Dendritic cell treated with granulocyte-macrophage colony-stimulating factor and Interleukin-4, amounts not matched to agents 40 ng/mL and 50 ng/mL, for 4 days (primary cell): Measurements from ENCODE around the gene VSIR.

ENCODE experiments used
- H3K27ac Mint-ChIP-seq: one replicate; pipeline ENCODE4 v1.8.0; 2022; ENCODE audit warnings: mild to moderate bottlenecking, mixed read lengths
- H3K27me3 Mint-ChIP-seq: one replicate; pipeline ENCODE4 v1.8.0; 2022; ENCODE audit warnings: mild to moderate bottlenecking, mixed read lengths
- H3K36me3 Mint-ChIP-seq: one replicate; pipeline ENCODE4 v1.8.0; 2022; ENCODE audit warnings: low read depth, mixed read lengths
- H3K4me1 Mint-ChIP-seq: one replicate; pipeline ENCODE4 v1.8.0; 2022; ENCODE audit warnings: low read depth, mixed read lengths
- H3K4me3 Mint-ChIP-seq: one replicate; pipeline ENCODE4 v1.8.0; 2022; ENCODE audit warnings: mild to moderate bottlenecking, moderate library complexity, mixed read lengths
- H3K9me3 Mint-ChIP-seq: one replicate; pipeline ENCODE4 v1.8.0; 2022; ENCODE audit warnings: mixed read lengths
- intact Hi-C: fragments of 100-400 bp; cut with micrococcal nuclease; formaldehyde crosslinking; loops from one replicate; pipeline ENCODE4 v1.15.0; 2022

Gene VSIR

GRCh38 chr10:71756311-71757191, 16.8 kb downstream of the VSIR start:
- intact Hi-C loops: loop anchor here (2.0 kb wide), 1 partner anchor 16 kb away; the partner anchor contains the start of gene VSIR
- H3K4me3 Mint-ChIP-seq: peak overlapping the region; percentile 6
- peaks cover 85% of the 10 kb centered on the region for H3K4me1 Mint-ChIP-seq
- H3K27ac Mint-ChIP-seq: peak overlapping the region; percentile 74
- H3K36me3 Mint-ChIP-seq: peaks cover 88% of the 10 kb centered on the region
- no peaks in the 10 kb centered on the region for H3K27me3 Mint-ChIP-seq
- H3K9me3 Mint-ChIP-seq: no peaks in the 10 kb centered on the region

- Mint-ChIP-seq H3K27ac (peak overlapping the region; percentile 88), H3K36me3 (peaks cover 88% of the 10 kb centered on the region), H3K27me3 (no peaks in the 10 kb centered on the region)
These were observed 18.0 kb downstream of the VSIR start for GRCh38 chr10:71755179-71755879.

GRCh38 chr10:71754562-71754961, 18.8 kb downstream of the VSIR start:
- H3K9me3 Mint-ChIP-seq: no peaks in the 10 kb centered on the region
- H3K4me3 Mint-ChIP-seq: no peak overlapping the region
- peak overlapping the region; percentile 88 for H3K27ac Mint-ChIP-seq
- H3K36me3 Mint-ChIP-seq: peaks cover 92% of the 10 kb centered on the region
- intact Hi-C loops: no loop called here
- no peaks in the 10 kb centered on the region for H3K27me3 Mint-ChIP-seq
- H3K4me1 Mint-ChIP-seq: peaks cover 89% of the 10 kb centered on the region

More at GRCh38 chr10:71755179-71755879, 18.0 kb downstream of the VSIR start:
- intact Hi-C loops: no loop called here
- Mint-ChIP-seq H3K4me3 (no peak overlapping the region), H3K9me3 (no peaks in the 10 kb centered on the region), H3K4me1 (peaks cover 85% of the 10 kb centered on the region)

- Mint-ChIP-seq H3K27ac (peak overlapping the region; percentile 88), H3K36me3 (peaks cover 91% of the 10 kb centered on the region), H3K4me1 (peaks cover 95% of the 10 kb centered on the region), H3K4me3 (peak overlapping the region; percentile 18), H3K9me3 (no peaks in the 10 kb centered on the region), H3K27me3 (no peaks in the 10 kb centered on the region)
- intact Hi-C loops: loop anchor here (2.0 kb wide), 1 partner anchor 17 kb away; no protein-coding TSS in a partner anchor
These were observed 19.3 kb downstream of the VSIR start for GRCh38 chr10:71753960-71754505.

GRCh38 chr10:71753091-71753959, 20.0 kb downstream of the VSIR start:
- Mint-ChIP-seq H3K36me3 (peaks cover 84% of the 10 kb centered on the region), H3K4me3 (peak overlapping the region; percentile 21), H3K27ac (peak overlapping the region; percentile 88), H3K9me3 (no peaks in the 10 kb centered on the region), H3K27me3 (no peaks in the 10 kb centered on the region), H3K4me1 (peaks cover 100% of the 10 kb centered on the region)
- intact Hi-C loops: loop anchor here (2.0 kb wide), 1 partner anchor 17 kb away; no protein-coding TSS in a partner anchor

GRCh38 chr10:71752391-71753090, 20.8 kb downstream of the VSIR start:
- peaks cover 100% of the 10 kb centered on the region for H3K4me1 Mint-ChIP-seq
- H3K9me3 Mint-ChIP-seq: no peaks in the 10 kb centered on the region
- peak overlapping the region; percentile 88 for H3K27ac Mint-ChIP-seq
- H3K27me3 Mint-ChIP-seq: no peaks in the 10 kb centered on the region
- H3K4me3 Mint-ChIP-seq: peak overlapping the region; percentile 21
- H3K36me3 Mint-ChIP-seq: peaks cover 76% of the 10 kb centered on the region
- intact Hi-C loops: loop anchor here (2.0 kb wide), 1 partner anchor 16 kb away; no protein-coding TSS in a partner anchor

- peaks cover 72% of the 10 kb centered on the region for H3K36me3 Mint-ChIP-seq
- no peaks in the 10 kb centered on the region for H3K27me3 Mint-ChIP-seq
- peaks cover 100% of the 10 kb centered on the region for H3K4me1 Mint-ChIP-seq
- H3K27ac Mint-ChIP-seq: peak overlapping the region; percentile 88
- intact Hi-C loops: loop anchor here (2.0 kb wide), 1 partner anchor 15 kb away; no protein-coding TSS in a partner anchor
- no peak overlapping the region for H3K4me3 Mint-ChIP-seq
- H3K9me3 Mint-ChIP-seq: no peaks in the 10 kb centered on the region
These were observed 21.6 kb downstream of the VSIR start for GRCh38 chr10:71751515-71752224.

- Mint-ChIP-seq H3K4me1 (peaks cover 100% of the 10 kb centered on the region), H3K4me3 (peak overlapping the region; percentile 36), H3K27ac (peak overlapping the region; percentile 88), H3K36me3 (peaks cover 68% of the 10 kb centered on the region), H3K27me3 (no peaks in the 10 kb centered on the region), H3K9me3 (no peaks in the 10 kb centered on the region)
- intact Hi-C loops: no loop called here
These were observed 22.3 kb downstream of the VSIR start for GRCh38 chr10:71750986-71751385.

- Mint-ChIP-seq H3K27me3 (no peaks in the 10 kb centered on the region), H3K4me1 (peaks cover 100% of the 10 kb centered on the region), H3K27ac (peak overlapping the region; percentile 88), H3K9me3 (no peaks in the 10 kb centered on the region), H3K36me3 (peaks cover 61% of the 10 kb centered on the region), H3K4me3 (peak overlapping the region; percentile 36)
- intact Hi-C loops: no loop called here
These were observed 23.0 kb downstream of the VSIR start for GRCh38 chr10:71750124-71750841.

GRCh38 chr10:71749396-71749795, 23.9 kb downstream of the VSIR start:
- Mint-ChIP-seq H3K36me3 (peaks cover 52% of the 10 kb centered on the region), H3K4me3 (peak overlapping the region; percentile 14)
- intact Hi-C loops: no loop called here

GRCh38 chr10:71748671-71749191, 24.6 kb downstream of the VSIR start:
- peaks cover 100% of the 10 kb centered on the region for H3K4me1 Mint-ChIP-seq
- no peaks in the 10 kb centered on the region for H3K9me3 Mint-ChIP-seq

More at GRCh38 chr10:71749396-71749795, 23.9 kb downstream of the VSIR start:
- Mint-ChIP-seq H3K27ac (peak overlapping the region; percentile 88), H3K4me1 (peaks cover 100% of the 10 kb centered on the region), H3K27me3 (no peaks in the 10 kb centered on the region), H3K9me3 (no peaks in the 10 kb centered on the region)

More at GRCh38 chr10:71748671-71749191, 24.6 kb downstream of the VSIR start:
- Mint-ChIP-seq H3K36me3 (peaks cover 45% of the 10 kb centered on the region), H3K27me3 (no peaks in the 10 kb centered on the region), H3K4me3 (peak overlapping the region; percentile 46), H3K27ac (peak overlapping the region; percentile 88)
- intact Hi-C loops: no loop called here
